A549 (cell line): Measurements from ENCODE around the gene HSPG2.

Experiments used
- CEBPB ChIP-seq, 2 experiments: fragments of >200 bp in 1 of 2; sonication (Bioruptor Twin) in 1 of 2; formaldehyde crosslinking in 1 of 2; IDR thresholded peaks; 2 replicates each; pipeline ENCODE4 v1.6.1; 2012 to 2016
- ESRRA ChIP-seq: fragments of 150-350 bp; IDR thresholded peaks from 2 replicates; pipeline ENCODE4 v1.6.1; 2014; ENCODE audit warnings: mild to moderate bottlenecking, low read length, borderline replicate concordance
- FOSL2 ChIP-seq, 2 experiments: fragments of 450-650 bp in 1 of 2; fragments of >200 bp in 1 of 2; sonication (Bioruptor Twin) in 1 of 2; formaldehyde crosslinking; IDR thresholded peaks; 2 replicates each; pipeline versions ENCODE4 v1.5.0 to v1.6.1; 2016 to 2020; ENCODE audit warnings: mild to moderate bottlenecking in 1 of 2, moderate library complexity in 1 of 2
- HOXB13 ChIP-seq: fragments of 250-450 bp; sonication (Bioruptor Pico); IDR thresholded peaks from 2 replicates; pipeline ENCODE4 v1.5.0; 2020; ENCODE audit warnings: low read depth, mild to moderate bottlenecking, moderate library complexity
- KDM5A ChIP-seq: fragments of 200-600 bp; sonication (generic); IDR thresholded peaks from 2 replicates; pipeline ENCODE4 v1.6.1; 2016; ENCODE audit warnings: antibody characterized with exemption, mild to moderate bottlenecking
- TF ChIP-seq, protein P1 (sequence below): fragments of >200 bp; sonication (Bioruptor Twin); formaldehyde crosslinking; IDR thresholded peaks from 3 replicates; pipeline ENCODE4 v1.5.1; 2016

DNA sequence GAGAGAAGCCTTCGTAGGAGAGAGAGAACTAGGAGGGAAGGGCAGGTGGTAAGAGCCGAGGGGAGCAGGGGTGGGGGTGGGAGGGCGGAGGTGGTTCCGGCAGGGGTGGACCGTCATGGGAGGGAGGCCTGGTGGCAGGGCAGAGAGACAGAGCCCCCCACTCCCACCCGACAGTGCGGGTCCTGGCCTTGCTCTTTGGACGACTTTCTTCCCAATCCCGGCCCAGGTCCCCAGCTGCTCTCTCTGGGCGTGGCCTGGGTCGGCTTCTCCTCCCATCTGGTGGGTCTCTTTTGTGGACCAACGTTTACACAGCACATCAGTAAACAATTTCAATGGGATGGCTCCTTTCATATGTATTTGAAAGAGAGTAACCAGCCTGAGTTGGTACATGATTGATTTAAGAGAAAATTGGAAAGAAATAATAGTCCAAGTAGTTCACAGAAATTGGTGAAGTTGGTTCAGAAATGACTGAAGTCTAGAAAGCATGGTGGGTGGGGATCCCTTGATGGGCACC is 68.1 kb downstream of the HSPG2 start:
- TF ChIP-seq, protein P1, sequence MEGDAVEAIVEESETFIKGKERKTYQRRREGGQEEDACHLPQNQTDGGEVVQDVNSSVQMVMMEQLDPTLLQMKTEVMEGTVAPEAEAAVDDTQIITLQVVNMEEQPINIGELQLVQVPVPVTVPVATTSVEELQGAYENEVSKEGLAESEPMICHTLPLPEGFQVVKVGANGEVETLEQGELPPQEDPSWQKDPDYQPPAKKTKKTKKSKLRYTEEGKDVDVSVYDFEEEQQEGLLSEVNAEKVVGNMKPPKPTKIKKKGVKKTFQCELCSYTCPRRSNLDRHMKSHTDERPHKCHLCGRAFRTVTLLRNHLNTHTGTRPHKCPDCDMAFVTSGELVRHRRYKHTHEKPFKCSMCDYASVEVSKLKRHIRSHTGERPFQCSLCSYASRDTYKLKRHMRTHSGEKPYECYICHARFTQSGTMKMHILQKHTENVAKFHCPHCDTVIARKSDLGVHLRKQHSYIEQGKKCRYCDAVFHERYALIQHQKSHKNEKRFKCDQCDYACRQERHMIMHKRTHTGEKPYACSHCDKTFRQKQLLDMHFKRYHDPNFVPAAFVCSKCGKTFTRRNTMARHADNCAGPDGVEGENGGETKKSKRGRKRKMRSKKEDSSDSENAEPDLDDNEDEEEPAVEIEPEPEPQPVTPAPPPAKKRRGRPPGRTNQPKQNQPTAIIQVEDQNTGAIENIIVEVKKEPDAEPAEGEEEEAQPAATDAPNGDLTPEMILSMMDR: no peak
- no peak for TF ChIP-seq KDM5A
- TF ChIP-seq ESRRA: no peak
- no peak for TF ChIP-seq HOXB13
- no peak for TF ChIP-seq FOSL2 (IDR thresholded peaks at IDR 0.05)
- no peak for TF ChIP-seq FOSL2 (CRISPR knock-in tag; IDR thresholded peaks at IDR 0.05)
- no peak for TF ChIP-seq CEBPB (IDR thresholded peaks at IDR 0.05)
